Measurements from ENCODE around the gene ANAPC10.
A peak's percentile ranks its signal among the peaks of the same experiment; 100 is the strongest.

ANAPC10 gene

GRCh38 chr4:145042601-145043285, 55.3 kb downstream of the ANAPC10 start:
- no peak for TF ChIP-seq PATZ1 (CRISPR knock-in tag; IDR thresholded peaks at IDR 0.05; ENCODE audit: borderline replicate concordance)
- no peak for TF ChIP-seq ZNF565 (CRISPR knock-in tag; conservative IDR thresholded peaks at IDR 0.05; ENCODE audit: low read depth)
- no peak for TF ChIP-seq CSRNP3 (CRISPR knock-in tag; IDR thresholded peaks at IDR 0.05)
- TF ChIP-seq OSR1 (CRISPR knock-in tag; IDR thresholded peaks at IDR 0.05) = no peak
- no peak for TF ChIP-seq PPARA (CRISPR knock-in tag; IDR thresholded peaks at IDR 0.05; ENCODE audit: borderline replicate concordance)
- no peak for TF ChIP-seq ESRRG (CRISPR knock-in tag; IDR thresholded peaks at IDR 0.05)
- TF ChIP-seq CSDC2 (CRISPR knock-in tag; IDR thresholded peaks at IDR 0.05) = no peak
- no peak for TF ChIP-seq RARB (CRISPR knock-in tag; IDR thresholded peaks at IDR 0.05)
- no peak for TF ChIP-seq CREB5 (CRISPR knock-in tag; IDR thresholded peaks at IDR 0.05; ENCODE audit: low read depth)
- TF ChIP-seq SNAI2 (CRISPR knock-in tag; IDR thresholded peaks at IDR 0.05) = no peak
- TF ChIP-seq BACH2 (CRISPR knock-in tag; IDR thresholded peaks at IDR 0.05; ENCODE audit: borderline replicate concordance) = no peak
- TF ChIP-seq ZNF8 (CRISPR knock-in tag; IDR thresholded peaks at IDR 0.05) = no peak
- ATAC-seq = no peak

- no peak for ATAC-seq
- TF ChIP-seq RARB (CRISPR knock-in tag; IDR thresholded peaks at IDR 0.05) (no peak), ZC3H10 (CRISPR knock-in tag; IDR thresholded peaks at IDR 0.05) (no peak), TOX (CRISPR knock-in tag; IDR thresholded peaks at IDR 0.05; ENCODE audit: borderline replicate concordance) (no peak), BACH2 (CRISPR knock-in tag; IDR thresholded peaks at IDR 0.05; ENCODE audit: borderline replicate concordance) (no peak), ESRRG (CRISPR knock-in tag; IDR thresholded peaks at IDR 0.05) (no peak), GLIS3 (CRISPR knock-in tag; IDR thresholded peaks at IDR 0.05) (no peak), CSDC2 (CRISPR knock-in tag; IDR thresholded peaks at IDR 0.05) (no peak), TCF4 (CRISPR knock-in tag; IDR thresholded peaks at IDR 0.05; ENCODE audit: borderline replicate concordance) (no peak), ZNF8 (CRISPR knock-in tag; IDR thresholded peaks at IDR 0.05) (no peak), ZFP3 (CRISPR knock-in tag; IDR thresholded peaks at IDR 0.05) (no peak), ZNF565 (CRISPR knock-in tag; conservative IDR thresholded peaks at IDR 0.05; ENCODE audit: low read depth) (no peak), PPARA (CRISPR knock-in tag; IDR thresholded peaks at IDR 0.05; ENCODE audit: borderline replicate concordance) (no peak)
These were observed 56.6 kb downstream of the ANAPC10 start for GRCh38 chr4:145041378-145041777.

GRCh38 chr4:145035494-145036136, 62.4 kb downstream of the ANAPC10 start:
- ATAC-seq = no peak
- no peak for TF ChIP-seq ARNTL (CRISPR knock-in tag; IDR thresholded peaks at IDR 0.05; ENCODE audit: borderline replicate concordance, low read depth)
- no peak for TF ChIP-seq ZNF565 (CRISPR knock-in tag; conservative IDR thresholded peaks at IDR 0.05; ENCODE audit: low read depth)
- TF ChIP-seq ESRRG (CRISPR knock-in tag; IDR thresholded peaks at IDR 0.05) = no peak
- no peak for TF ChIP-seq TOX (CRISPR knock-in tag; IDR thresholded peaks at IDR 0.05; ENCODE audit: borderline replicate concordance)
- no peak for TF ChIP-seq CREB5 (CRISPR knock-in tag; IDR thresholded peaks at IDR 0.05; ENCODE audit: low read depth)
- no peak for TF ChIP-seq OSR1 (CRISPR knock-in tag; IDR thresholded peaks at IDR 0.05)
- TF ChIP-seq RARB (CRISPR knock-in tag; IDR thresholded peaks at IDR 0.05) = no peak
- TF ChIP-seq ZFP30 (CRISPR knock-in tag; IDR thresholded peaks at IDR 0.05) = no peak
- TF ChIP-seq SNAI2 (CRISPR knock-in tag; IDR thresholded peaks at IDR 0.05) = no peak
- no peak for TF ChIP-seq ZFP3 (CRISPR knock-in tag; IDR thresholded peaks at IDR 0.05)
- TF ChIP-seq PPARA (CRISPR knock-in tag; IDR thresholded peaks at IDR 0.05; ENCODE audit: borderline replicate concordance) = no peak
- no peak for TF ChIP-seq TCF4 (CRISPR knock-in tag; IDR thresholded peaks at IDR 0.05; ENCODE audit: borderline replicate concordance)

- TF ChIP-seq ARNTL (CRISPR knock-in tag; IDR thresholded peaks at IDR 0.05; ENCODE audit: borderline replicate concordance, low read depth) (no peak), RARB (CRISPR knock-in tag; IDR thresholded peaks at IDR 0.05) (no peak), ZNF70 (CRISPR knock-in tag; IDR thresholded peaks at IDR 0.05) (no peak), SNAI2 (CRISPR knock-in tag; IDR thresholded peaks at IDR 0.05) (no peak), OSR1 (CRISPR knock-in tag; IDR thresholded peaks at IDR 0.05) (no peak), ESRRG (CRISPR knock-in tag; IDR thresholded peaks at IDR 0.05) (no peak), TSHZ2 (CRISPR knock-in tag; IDR thresholded peaks at IDR 0.05) (no peak), PPARA (CRISPR knock-in tag; IDR thresholded peaks at IDR 0.05; ENCODE audit: borderline replicate concordance) (no peak)
- peak; percentile 40; the same call in 1 of the 3 replicates for ATAC-seq
These were observed 63.2 kb downstream of the ANAPC10 start for GRCh38 chr4:145034727-145035211.
